Fibroblast of villous mesenchyme (primary cell): ENCODE measurements around the gene FADS3. TPM values are rescaled to one million over a fixed set of nuclear protein-coding genes. Genes with fewer than 3 reads are reported as not detected.
A peak's percentile ranks its signal among the peaks of the same experiment; 100 is the strongest.

Experiments
- DNase-seq: peaks from one replicate; pipeline ENCODE4 v3.0.0-alpha.2; 2010; ENCODE audit warnings: low read depth
- H3K4me3 ChIP-seq: 2 replicates; pipeline ENCODE4 v1.5.1; 2011; ENCODE audit warnings: low read depth, mild to moderate bottlenecking, low read length
- total RNA-seq: library from RNA; depleted of rRNA; stranded (reverse); fragments of >200 nt; gene quantifications from 2 replicates; pipeline ENCODE4 v1.2.3, GENCODE V29; 2012
- TF ChIP-seq, protein P1 (sequence below): IDR thresholded peaks from 2 replicates; pipeline ENCODE4 v1.5.1; 2012; ENCODE audit warnings: low read depth, mild to moderate bottlenecking, low read length; ENCODE audit not compliant: insufficient read depth

FADS3 gene
- total RNA-seq, 1 donor, result 126 TPM

DNA sequence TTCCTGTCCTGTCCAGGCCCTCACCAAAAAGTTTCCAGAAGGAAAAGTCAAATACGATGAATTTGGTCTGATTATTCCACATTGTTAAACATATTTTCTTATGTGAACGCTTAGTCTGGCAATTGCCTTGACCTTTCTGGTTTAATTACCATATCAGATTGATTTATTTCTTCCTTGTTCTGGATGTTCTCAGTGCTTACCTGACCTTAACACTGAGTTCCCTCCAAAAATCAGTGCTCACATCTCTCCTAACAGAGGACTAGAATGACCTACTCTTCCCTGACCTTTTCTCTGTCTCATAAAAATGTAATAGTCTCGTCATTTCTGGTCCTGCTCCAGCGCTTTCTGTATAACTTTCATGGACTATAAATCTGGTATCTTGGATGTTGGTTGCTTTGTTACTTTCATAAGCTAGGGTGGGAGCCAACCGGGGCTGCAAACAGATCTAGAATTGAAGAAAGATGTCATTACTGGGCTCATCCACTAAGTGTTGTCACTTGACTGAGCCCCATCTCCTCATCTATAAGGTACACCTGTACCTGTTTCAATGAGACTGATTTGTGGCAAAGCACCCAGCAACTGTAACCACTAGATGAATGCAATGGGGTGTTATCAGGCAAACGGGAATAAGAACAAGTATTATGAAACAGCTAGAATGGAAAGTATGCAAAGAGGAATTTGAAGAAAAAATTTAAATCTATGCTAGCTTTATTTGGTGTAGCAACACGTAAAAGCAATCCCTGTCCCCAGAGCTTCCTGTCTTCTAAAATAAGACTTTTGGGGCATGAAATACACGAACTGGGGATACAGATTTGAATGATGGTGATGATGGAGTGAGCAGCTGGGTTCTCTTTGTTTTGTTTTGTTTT is 60.9 kb downstream of the FADS3 start:
- peak; percentile 65 for DNase-seq
- peak overlapping the region; percentile 98 for H3K4me3 ChIP-seq
- TF ChIP-seq, protein P1, sequence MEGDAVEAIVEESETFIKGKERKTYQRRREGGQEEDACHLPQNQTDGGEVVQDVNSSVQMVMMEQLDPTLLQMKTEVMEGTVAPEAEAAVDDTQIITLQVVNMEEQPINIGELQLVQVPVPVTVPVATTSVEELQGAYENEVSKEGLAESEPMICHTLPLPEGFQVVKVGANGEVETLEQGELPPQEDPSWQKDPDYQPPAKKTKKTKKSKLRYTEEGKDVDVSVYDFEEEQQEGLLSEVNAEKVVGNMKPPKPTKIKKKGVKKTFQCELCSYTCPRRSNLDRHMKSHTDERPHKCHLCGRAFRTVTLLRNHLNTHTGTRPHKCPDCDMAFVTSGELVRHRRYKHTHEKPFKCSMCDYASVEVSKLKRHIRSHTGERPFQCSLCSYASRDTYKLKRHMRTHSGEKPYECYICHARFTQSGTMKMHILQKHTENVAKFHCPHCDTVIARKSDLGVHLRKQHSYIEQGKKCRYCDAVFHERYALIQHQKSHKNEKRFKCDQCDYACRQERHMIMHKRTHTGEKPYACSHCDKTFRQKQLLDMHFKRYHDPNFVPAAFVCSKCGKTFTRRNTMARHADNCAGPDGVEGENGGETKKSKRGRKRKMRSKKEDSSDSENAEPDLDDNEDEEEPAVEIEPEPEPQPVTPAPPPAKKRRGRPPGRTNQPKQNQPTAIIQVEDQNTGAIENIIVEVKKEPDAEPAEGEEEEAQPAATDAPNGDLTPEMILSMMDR, result no peak

DNA sequence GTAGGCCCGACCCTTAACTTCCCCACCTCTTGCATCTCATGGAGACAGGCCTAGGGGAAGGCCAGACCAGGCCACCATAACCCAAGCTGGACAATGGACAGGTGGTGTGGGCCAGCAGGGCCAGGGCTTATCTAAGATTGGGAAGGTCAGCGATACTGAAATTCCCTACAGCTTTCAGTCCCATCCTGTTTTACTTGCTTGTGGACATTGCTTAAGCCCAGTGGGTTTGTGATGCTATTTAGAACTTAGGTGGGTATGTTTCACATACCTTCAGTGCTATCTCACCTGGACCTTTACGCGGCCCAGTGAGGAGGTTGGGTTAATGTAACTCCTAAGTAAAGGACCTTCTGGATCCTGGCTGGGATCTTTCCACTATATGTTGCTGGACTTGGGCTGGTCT is 61.5 kb downstream of the FADS3 start:
- no peak for DNase-seq

DNA sequence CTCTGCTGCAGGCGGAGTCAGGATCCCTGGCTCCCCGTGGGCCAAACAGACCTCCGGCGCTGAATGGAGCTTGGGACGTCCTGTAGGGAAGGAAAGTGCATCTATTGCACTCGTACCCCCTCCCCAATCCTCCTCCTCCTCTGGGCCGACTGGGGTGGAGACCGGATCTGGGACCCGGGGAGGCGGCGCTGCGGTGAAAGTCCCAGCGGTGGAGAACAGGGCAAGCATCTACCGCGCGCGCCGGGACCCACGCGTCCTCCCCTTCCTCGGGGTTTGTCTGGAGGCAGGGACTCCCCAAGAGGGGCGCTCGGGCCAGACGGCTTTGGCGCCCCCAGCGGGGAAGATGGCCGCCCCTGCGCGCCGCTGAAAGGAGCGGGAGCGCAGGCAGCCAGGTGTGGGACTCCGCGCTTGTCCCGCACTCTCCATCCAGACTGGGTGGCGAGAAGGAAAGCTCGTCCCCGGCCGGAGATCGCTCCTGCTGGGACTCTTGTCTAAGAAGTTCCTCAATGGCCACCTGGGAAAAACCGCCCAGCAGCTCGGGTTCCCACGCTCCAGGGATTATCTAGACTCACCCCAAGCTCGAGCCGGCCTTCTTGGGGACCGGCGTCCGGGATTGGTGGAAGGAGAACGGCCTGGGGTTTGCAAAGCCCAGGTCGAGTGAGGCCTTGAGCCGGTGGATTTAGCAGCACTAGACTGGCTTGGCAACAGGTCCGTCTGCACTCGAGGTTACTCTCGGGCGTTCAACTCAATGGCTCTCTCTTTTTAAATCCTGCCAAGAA is 62.5 kb downstream of the FADS3 start:
- H3K4me3 ChIP-seq, result peak overlapping the region; percentile 98
- peak; percentile 57 for DNase-seq
- TF ChIP-seq, protein P1, result peak; percentile 45

More for the DNA sequence above, 61.5 kb downstream of the FADS3 start:
- TF ChIP-seq, protein P1, result no peak
- peak overlapping the region; percentile 98 for H3K4me3 ChIP-seq

DNA sequence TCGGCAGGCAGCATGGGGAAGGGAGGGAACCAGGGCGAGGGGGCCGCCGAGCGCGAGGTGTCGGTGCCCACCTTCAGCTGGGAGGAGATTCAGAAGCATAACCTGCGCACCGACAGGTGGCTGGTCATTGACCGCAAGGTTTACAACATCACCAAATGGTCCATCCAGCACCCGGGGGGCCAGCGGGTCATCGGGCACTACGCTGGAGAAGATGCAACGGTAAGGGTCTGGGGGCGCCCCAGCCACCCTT is 63.0 kb downstream of the FADS3 start:
- DNase-seq, result no peak
- peak overlapping the region; percentile 98 for H3K4me3 ChIP-seq
- TF ChIP-seq, protein P1, result no peak

DNA sequence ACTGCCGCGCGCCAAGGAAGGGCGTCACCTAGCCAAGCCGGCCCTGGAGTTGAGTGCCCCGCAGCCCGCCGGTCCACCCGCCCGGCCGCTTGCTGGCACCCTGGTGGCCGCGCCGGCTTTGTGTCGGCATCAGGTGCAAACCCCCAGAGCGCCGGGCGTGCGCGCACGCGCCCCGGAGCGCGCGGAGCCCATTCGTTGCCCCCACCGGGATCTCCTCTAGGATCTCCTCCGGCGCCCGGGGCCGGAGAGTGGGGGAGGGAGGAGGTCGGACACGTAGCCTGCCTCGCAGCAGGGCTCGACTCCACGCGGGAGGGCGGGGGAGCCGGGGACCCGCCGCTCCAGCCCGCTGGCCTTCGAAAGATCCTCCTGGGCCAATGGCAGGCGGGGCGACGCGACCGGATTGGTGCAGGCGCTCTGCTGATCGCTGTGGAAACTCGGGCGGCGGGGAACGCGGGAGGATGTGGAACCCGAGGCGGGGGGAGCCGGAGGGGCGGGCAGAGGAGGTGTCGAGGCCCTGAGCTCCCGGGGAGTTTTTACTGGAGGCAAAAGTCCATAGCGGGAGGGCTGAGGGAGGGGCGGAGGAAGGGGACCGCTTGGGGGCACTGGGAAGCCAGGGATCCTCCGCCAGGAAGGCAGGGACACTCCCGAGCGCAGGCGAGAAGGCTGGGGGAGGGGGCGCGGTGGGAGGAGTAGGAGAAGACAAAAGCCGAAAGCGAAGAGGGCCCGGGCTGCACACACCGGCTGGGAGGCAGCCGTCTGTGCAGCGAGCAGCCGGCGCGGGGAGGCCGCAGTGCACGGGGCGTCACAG is 63.6 kb downstream of the FADS3 start, which contains the start of gene FADS2:
FADS2 (plus strand) TSS at position 730 of the 808 bp plus-strand sequence. CDS start 91 bp downstream, outside the sequence.
- TF ChIP-seq, protein P1, result no peak
- H3K4me3 ChIP-seq, result peak within 1 kb of the TSS; percentile 98
- DNase-seq, result peak; percentile 99

DNA sequence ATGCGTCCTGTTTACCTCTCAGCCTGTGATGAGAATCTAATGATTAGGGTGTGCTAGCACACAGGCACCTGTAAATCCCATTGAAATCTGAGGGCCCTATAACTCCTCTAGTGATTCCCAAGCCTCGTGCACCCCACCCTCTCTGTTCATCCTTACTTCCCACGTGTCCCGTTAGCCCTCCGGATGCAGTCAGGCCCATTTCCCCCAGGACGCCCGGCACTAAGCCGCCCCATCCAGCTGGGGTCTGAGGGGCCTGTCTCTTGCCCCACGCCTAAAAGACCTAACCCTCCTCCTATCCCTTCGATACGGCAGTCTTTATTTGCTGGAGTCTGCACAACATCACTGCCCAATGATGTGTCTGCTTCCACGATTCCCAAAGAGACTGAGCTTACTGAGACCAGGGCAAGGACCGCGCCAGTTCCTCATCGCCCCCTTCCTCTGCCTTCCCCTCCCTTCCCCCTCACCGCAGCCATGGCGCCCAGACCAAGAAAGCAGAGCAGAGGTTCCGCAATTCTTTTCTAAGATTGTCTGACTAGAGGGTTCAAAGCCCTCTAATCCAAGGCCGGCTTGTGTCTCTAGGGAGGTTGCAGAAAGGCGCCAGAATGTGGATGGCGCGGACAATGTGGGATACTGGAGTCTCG is 64.3 kb downstream of the FADS3 start:
- TF ChIP-seq, protein P1, result no peak
- DNase-seq, result no peak
- H3K4me3 ChIP-seq, result peak overlapping the region; percentile 98
